Lower leg skin (tissue), 3 donors: ENCODE data around the gene FBXO40.

Experiments
- CTCF ChIP-seq, 3 donors: fragments of 450-650 bp; IDR thresholded peaks; one replicate each; pipeline ENCODE4 v1.5.1; 2016; ENCODE audit warnings: antibody characterized with exemption in 3 of 3, mild to moderate bottlenecking in 3 of 3, moderate library complexity in 2 of 3
- POLR2A ChIP-seq, 2 donors: fragments of 450-650 bp; IDR thresholded peaks; one replicate each; pipeline ENCODE4 v1.6.1; 2016 to 2017; ENCODE audit warnings: antibody characterized with exemption in 2 of 2, mild to moderate bottlenecking in 1 of 2, moderate library complexity in 1 of 2

GRCh38 chr3:121629601-121630000, 36.4 kb downstream of the FBXO40 start:
- no peak for TF ChIP-seq CTCF (IDR thresholded peaks at IDR 0.05)
- TF ChIP-seq POLR2A (IDR thresholded peaks at IDR 0.05), result no peak
